Suppressor macrophage treated with lipopolysaccharide for 1 hour (primary cell): ENCODE results near the gene MAGI2.
A peak's percentile ranks its signal among the peaks of the same experiment; 100 is the strongest.

Source experiments
- DNase-seq, 3 donors: peaks; one replicate each; pipeline ENCODE4 v3.0.0-alpha.2; 2020 to 2022

The MAGI2 gene

GRCh38 chr7:78703391-78703790, 750.1 kb downstream of the MAGI2 start:
- DNase-seq = no peak

GRCh38 chr7:78702770-78703169, 750.7 kb downstream of the MAGI2 start:
- DNase-seq = no peak

GRCh38 chr7:78695826-78696225, 757.6 kb downstream of the MAGI2 start:
- no peak for DNase-seq

- DNase-seq = peak in 1 of 3 donors; percentile 3
These were observed 761.9 kb downstream of the MAGI2 start for GRCh38 chr7:78691584-78691983.

GRCh38 chr7:78690174-78690573, 763.3 kb downstream of the MAGI2 start:
- no peak for DNase-seq

GRCh38 chr7:78688376-78688775, 765.1 kb downstream of the MAGI2 start:
- no peak for DNase-seq

- no peak for DNase-seq
These were observed 767.3 kb downstream of the MAGI2 start for GRCh38 chr7:78686189-78686588.

- DNase-seq = no peak
These were observed 769.3 kb downstream of the MAGI2 start for GRCh38 chr7:78684201-78684600.

GRCh38 chr7:78683566-78683965, 769.9 kb downstream of the MAGI2 start:
- DNase-seq = no peak

- DNase-seq = no peak
These were observed 774.2 kb downstream of the MAGI2 start for GRCh38 chr7:78679112-78679876.

GRCh38 chr7:78677391-78677790, 776.1 kb downstream of the MAGI2 start:
- DNase-seq = no peak

GRCh38 chr7:78675511-78675910, 778.0 kb downstream of the MAGI2 start:
- DNase-seq = no peak

- no peak for DNase-seq
These were observed 780.2 kb downstream of the MAGI2 start for GRCh38 chr7:78673272-78673671.

GRCh38 chr7:78662939-78663338, 790.5 kb downstream of the MAGI2 start:
- DNase-seq = no peak

GRCh38 chr7:78649976-78650375, 803.5 kb downstream of the MAGI2 start:
- DNase-seq = no peak

- no peak for DNase-seq
These were observed 804.2 kb downstream of the MAGI2 start for GRCh38 chr7:78649236-78649635.

- DNase-seq = no peak
These were observed 810.7 kb downstream of the MAGI2 start for GRCh38 chr7:78642751-78643150.

- DNase-seq = no peak
These were observed 815.1 kb downstream of the MAGI2 start for GRCh38 chr7:78638364-78638763.

- no peak for DNase-seq
These were observed 816.7 kb downstream of the MAGI2 start for GRCh38 chr7:78636727-78637126.

- no peak for DNase-seq
These were observed 818.3 kb downstream of the MAGI2 start for GRCh38 chr7:78635026-78635793.

GRCh38 chr7:78634093-78634492, 819.4 kb downstream of the MAGI2 start:
- no peak for DNase-seq

- DNase-seq = no peak
These were observed 832.5 kb downstream of the MAGI2 start for GRCh38 chr7:78620920-78621319.

- DNase-seq = no peak
These were observed 836.9 kb downstream of the MAGI2 start for GRCh38 chr7:78616539-78616938.

- DNase-seq = no peak
These were observed 844.2 kb downstream of the MAGI2 start for GRCh38 chr7:78609281-78609680.
